SK-N-SH (cell line): ENCODE results near the gene TCEAL4. TPM values are rescaled to one million over a fixed set of nuclear protein-coding genes. Genes with fewer than 3 reads are reported as not detected.

ENCODE experiments used
- CTCF ChIA-PET: fragments of 300-600, 350-600 bp; formaldehyde crosslinking; extraction: SDS; loops from one replicate; lab custom pipeline; 2021; lab: Yijun Ruan, JAX
- POLR2A ChIA-PET: fragments of 350-600 bp; sonication (Branson Sonifier 250); formaldehyde crosslinking; extraction: SDS; loops from one replicate; lab custom pipeline; 2020; ENCODE audit warnings: antibody characterized with exemption, inconsistent platforms; lab: Yijun Ruan, JAX
- DNase-seq: peaks from one replicate; pipeline ENCODE4 v3.0.0; 2012
- H2AFZ ChIP-seq: fragments of 200-600 bp; sonication (generic); 2 replicates; pipeline ENCODE4 v1.8.1; 2016; ENCODE audit warnings: antibody characterized with exemption, mild to moderate bottlenecking, low read depth
- H3F3A ChIP-seq: fragments of 200-600 bp; sonication (generic); replicated peaks from 2 replicates; pipeline ENCODE3; 2016; ENCODE audit warnings: antibody characterized with exemption, mild to moderate bottlenecking; ENCODE audit not compliant: insufficient read depth
- H3K27ac ChIP-seq, 2 experiments: fragments of 200-500 bp in 1 of 2; fragments of 200-600 bp in 1 of 2; sonication (Bioruptor generic) in 1 of 2; sonication (generic), shearing (Covaris generic) in 1 of 2; 2 replicates each; pipeline versions ENCODE4 v1.5.1 to v1.6.1; 2014 to 2016; ENCODE audit warnings: low read depth in 2 of 2, inconsistent platforms in 1 of 2, low read length in 1 of 2, mild to moderate bottlenecking in 1 of 2, mixed read lengths in 1 of 2
- H3K27me3 ChIP-seq: fragments of 200-600 bp; sonication (generic), shearing (Covaris generic); 2 replicates; pipeline ENCODE4 v1.6.1; 2016; ENCODE audit warnings: mixed run types; ENCODE audit not compliant: insufficient read depth
- H3K36me3 ChIP-seq, 2 experiments: fragments of 200-500 bp in 1 of 2; fragments of 200-600 bp in 1 of 2; sonication (Bioruptor generic) in 1 of 2; sonication (generic) in 1 of 2; replicated peaks in 1 of 2; 2 replicates each; pipeline versions ENCODE3 to v1.5.1; 2014 to 2016; ENCODE audit warnings: low read length in 1 of 2, mild to moderate bottlenecking in 1 of 2; ENCODE audit not compliant: insufficient read depth in 2 of 2, control insufficient read depth in 1 of 2
- H3K4me1 ChIP-seq, 2 experiments: fragments of 200-500 bp in 1 of 2; fragments of 200-600 bp in 1 of 2; sonication (Bioruptor generic) in 1 of 2; sonication (generic), shearing (Covaris generic) in 1 of 2; 2 replicates each; pipeline versions ENCODE4 v1.5.1 to v1.6.1; 2014 to 2016; ENCODE audit warnings: low read depth in 1 of 2, low read length in 1 of 2, mixed run types in 1 of 2; ENCODE audit not compliant: insufficient read depth in 2 of 2, control insufficient read depth in 1 of 2
- H3K4me2 ChIP-seq: fragments of 200-600 bp; sonication (generic), shearing (Covaris generic); 2 replicates; pipeline ENCODE4 v1.6.1; 2017; ENCODE audit warnings: mixed run types
- H3K4me3 ChIP-seq, 2 experiments: fragments of 200-500 bp in 1 of 2; fragments of 200-600 bp in 1 of 2; sonication (Bioruptor generic) in 1 of 2; sonication (generic), shearing (Covaris generic) in 1 of 2; 2 replicates each; pipeline versions ENCODE4 v1.5.1 to v1.8.1; 2014 to 2016; ENCODE audit warnings: low read depth in 2 of 2, inconsistent platforms in 1 of 2, low read length in 1 of 2, mild to moderate bottlenecking in 1 of 2, mixed read lengths in 1 of 2, moderate library complexity in 1 of 2
- H3K79me2 ChIP-seq: fragments of 200-600 bp; sonication (generic); 2 replicates; pipeline ENCODE4 v1.8.1; 2017; ENCODE audit warnings: mild to moderate bottlenecking; ENCODE audit not compliant: insufficient read depth
- H3K9ac ChIP-seq: fragments of 200-600 bp; sonication (generic); 2 replicates; pipeline ENCODE4 v1.6.1; 2017; ENCODE audit warnings: mixed run types
- H3K9me2 ChIP-seq: fragments of 200-600 bp; sonication (generic); 2 replicates; pipeline ENCODE4 v1.6.1; 2017; ENCODE audit warnings: mixed run types
- H3K9me3 ChIP-seq: fragments of 200-600 bp; sonication (generic); 2 replicates; pipeline ENCODE4 v1.6.1; 2017; ENCODE audit warnings: mixed run types, mild to moderate bottlenecking, moderate library complexity
- H4K20me1 ChIP-seq: fragments of 200-600 bp; sonication (generic); 2 replicates; pipeline ENCODE4 v1.6.1; 2017; ENCODE audit warnings: mild to moderate bottlenecking, mixed run types; ENCODE audit not compliant: insufficient read depth
- CHD2 ChIP-seq: fragments of 150-350 bp; IDR thresholded peaks from 2 replicates; pipeline ENCODE4 v1.6.1; 2018; ENCODE audit warnings: low read length; ENCODE audit not compliant: partially characterized antibody
- CTCF ChIP-seq: fragments of 200-600 bp; sonication (generic); IDR thresholded peaks from 2 replicates; pipeline ENCODE4 v1.6.1; 2017; ENCODE audit warnings: antibody characterized with exemption, mild to moderate bottlenecking, moderate library complexity
- ELF1 ChIP-seq: IDR thresholded peaks from 2 replicates; pipeline ENCODE4 v1.4.0; 2012
- EP300 ChIP-seq, 2 experiments: IDR thresholded peaks; 2 replicates each; pipeline versions ENCODE4 v1.4.0 to v1.6.1; 2012; ENCODE audit warnings: borderline replicate concordance in 1 of 2, low read depth in 1 of 2, low read length in 1 of 2
- EZH2phosphoT487 ChIP-seq: fragments of 200-600 bp; sonication (generic); IDR thresholded peaks from 2 replicates; pipeline ENCODE4 v1.6.1; 2017; ENCODE audit warnings: low read depth, mixed run types, mild to moderate bottlenecking, antibody characterized with exemption, moderate library complexity, borderline replicate concordance
- FOSL2 ChIP-seq: IDR thresholded peaks from 2 replicates; pipeline ENCODE4 v1.4.0; 2012; ENCODE audit warnings: low read depth, mild to moderate bottlenecking, moderate library complexity, borderline replicate concordance
- FOXJ3 ChIP-seq: sonication (generic); formaldehyde crosslinking; IDR thresholded peaks from 2 replicates; pipeline ENCODE4 v1.5.1; 2020; ENCODE audit warnings: mild to moderate bottlenecking, missing genetic modification reagents
- GATA2 ChIP-seq: sonication (generic); formaldehyde crosslinking; IDR thresholded peaks from 2 replicates; pipeline ENCODE4 v1.5.0; 2020; ENCODE audit warnings: mild to moderate bottlenecking, missing genetic modification reagents
- JUND ChIP-seq: IDR thresholded peaks from 2 replicates; pipeline ENCODE4 v1.4.0; 2012
- MEF2A ChIP-seq: IDR thresholded peaks from 2 replicates; pipeline ENCODE4 v1.4.0; 2012; ENCODE audit warnings: low read depth, borderline replicate concordance
- MXI1 ChIP-seq: IDR thresholded peaks from 2 replicates; pipeline ENCODE4 v1.6.1; 2012; ENCODE audit warnings: mild to moderate bottlenecking, low read depth, low read length, improper control_type of control experiment
- NFIC ChIP-seq: IDR thresholded peaks from 2 replicates; pipeline ENCODE4 v1.4.0; 2012; ENCODE audit warnings: borderline replicate concordance
- POLR2AphosphoS5 ChIP-seq: IDR thresholded peaks from 2 replicates; pipeline ENCODE4 v1.6.1; 2012; ENCODE audit warnings: low read depth, low read length
- RAD21 ChIP-seq: IDR thresholded peaks from 2 replicates; pipeline ENCODE4 v1.6.1; 2012; ENCODE audit warnings: mild to moderate bottlenecking, low read length
- RCOR1 ChIP-seq: fragments of 150-350 bp; IDR thresholded peaks from 2 replicates; pipeline ENCODE4 v1.6.1; 2017; ENCODE audit warnings: antibody characterized with exemption, low read length
- RXRA ChIP-seq: IDR thresholded peaks from 2 replicates; pipeline ENCODE4 v1.4.0; 2012; ENCODE audit warnings: low read depth, mild to moderate bottlenecking, borderline replicate concordance
- SIN3A ChIP-seq: IDR thresholded peaks from 2 replicates; pipeline ENCODE4 v1.6.1; 2012; ENCODE audit warnings: low read depth, mild to moderate bottlenecking, low read length, moderate library complexity, borderline replicate concordance
- TEAD4 ChIP-seq: IDR thresholded peaks from 2 replicates; pipeline ENCODE4 v1.4.0; 2012; ENCODE audit warnings: mild to moderate bottlenecking, borderline replicate concordance; ENCODE audit not compliant: insufficient read depth
- USF1 ChIP-seq: IDR thresholded peaks from 2 replicates; pipeline ENCODE4 v1.4.0; 2012; ENCODE audit warnings: low read depth, borderline replicate concordance
- YY1 ChIP-seq: IDR thresholded peaks from 2 replicates; pipeline ENCODE4 v1.4.0; 2012; ENCODE audit warnings: low read depth, mild to moderate bottlenecking
- WGBS: methylation state at CpG from one replicate; pipeline ENCODE4 v1.1.6; 2017; ENCODE audit warnings: low lambda C conversion rate; 5-methylcytosine and 5-hydroxymethylcytosine counted together
- polyA plus RNA-seq, 3 experiments: library from polyadenylated mRNA; depleted of rRNA; stranded (reverse); fragments of >200 nt; gene quantifications; 2 replicates each; pipeline ENCODE4 v1.2.3, GENCODE V29; 2012
- TF ChIP-seq, protein P1 (sequence below): IDR thresholded peaks from 2 replicates; pipeline ENCODE4 v1.4.0; 2012; ENCODE audit warnings: low read depth, borderline replicate concordance
- TF ChIP-seq, protein P2 (sequence below): IDR thresholded peaks from 2 replicates; pipeline ENCODE4 v1.6.1; 2012; ENCODE audit warnings: mild to moderate bottlenecking, low read depth, low read length, moderate library complexity
- TF ChIP-seq, protein P3 (sequence below): IDR thresholded peaks from 2 replicates; pipeline ENCODE4; 2012

The TCEAL4 gene
- polyA plus RNA-seq, 1 of the 3 experiments (the other 2 are of a cell fraction) = 39.1 TPM

DNA sequence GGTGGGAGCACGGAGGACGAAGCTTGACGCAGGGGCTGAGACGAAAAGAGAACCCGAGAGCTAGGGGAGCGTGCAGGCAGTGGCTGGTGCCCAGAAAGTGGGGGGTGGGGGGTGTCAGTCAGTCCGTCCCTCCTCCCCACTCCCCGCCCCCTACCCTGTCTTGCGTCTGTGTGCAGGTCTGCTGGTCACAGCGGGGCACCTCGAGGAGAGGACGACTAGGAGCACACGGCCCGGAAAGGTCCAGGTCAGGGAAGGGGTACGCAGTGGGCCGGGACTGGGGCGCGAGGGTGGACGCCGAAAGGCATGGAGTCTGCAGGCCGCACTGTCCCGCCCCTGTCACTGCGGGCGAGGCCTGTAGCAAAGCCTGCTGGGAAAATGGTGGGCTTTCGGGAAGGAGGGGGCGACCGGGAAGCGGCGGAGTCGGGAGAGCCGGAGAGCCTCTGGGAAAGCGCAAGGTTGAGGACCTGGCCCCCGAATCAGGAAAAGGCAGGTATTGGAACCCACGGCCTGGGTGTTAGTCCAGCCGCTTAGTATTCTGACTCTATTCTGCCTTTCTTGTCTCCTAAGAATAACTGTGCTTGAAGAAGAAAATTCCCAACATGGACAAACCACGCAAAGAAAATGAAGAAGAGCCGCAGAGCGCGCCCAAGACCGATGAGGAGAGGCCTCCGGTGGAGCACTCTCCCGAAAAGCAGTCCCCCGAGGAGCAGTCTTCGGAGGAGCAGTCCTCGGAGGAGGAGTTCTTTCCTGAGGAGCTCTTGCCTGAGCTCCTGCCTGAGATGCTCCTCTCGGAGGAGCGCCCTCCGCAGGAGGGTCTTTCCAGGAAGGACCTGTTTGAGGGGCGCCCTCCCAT, 44.2 kb downstream of the TCEAL4 start:
- Histone ChIP-seq H3K9me2 (no peaks in the 10 kb centered on the region), H3K4me2 (peak overlapping the region; percentile 82), H3F3A (peaks cover 14% of the 10 kb centered on the region), H3K4me3 (peak overlapping the region; percentile 62 to 67), H4K20me1 (no peaks in the 10 kb centered on the region), H3K79me2 (peaks cover 6% of the 10 kb centered on the region; the same call in 1 of the 2 replicates), H3K27me3 (no peaks in the 10 kb centered on the region; the same call in 1 of the 2 replicates), H3K9me3 (no peaks in the 10 kb centered on the region), H3K27ac (peak overlapping the region; percentile 86 to 92), H3K36me3 (no peaks in the 10 kb centered on the region), H3K9ac (peak overlapping the region; percentile 79), H3K4me1 (peaks cover 3 to 4% of the 10 kb centered on the region in 2 experiments; a peak in 3 of 4 replicates), H2AFZ (peak overlapping the region; percentile 60)
- peak; percentile 70 for DNase-seq
- 6% methylated on average over 39 of the region's 49 CpGs for WGBS
- CTCF ChIA-PET = interaction anchor here (0.5 to 1.9 kb wide), 27 partner anchors 9 to 273 kb away, joined by 3 to 13 read pairs (median 3); partner anchors contain the start of genes MORF4L2, TCEAL3 and TCEAL9
- POLR2A ChIA-PET = interaction anchor here (0.5 to 1.9 kb wide), 4 partner anchors 9 to 57 kb away, joined by 3 to 7 read pairs (median 5); partner anchors contain the start of gene MORF4L2
- TF ChIP-seq POLR2AphosphoS5 = peak; percentile 21; the same call in 1 of the 2 replicates
- no peak for TF ChIP-seq FOSL2
- TF ChIP-seq NFIC = no peak
- TF ChIP-seq, protein P1, sequence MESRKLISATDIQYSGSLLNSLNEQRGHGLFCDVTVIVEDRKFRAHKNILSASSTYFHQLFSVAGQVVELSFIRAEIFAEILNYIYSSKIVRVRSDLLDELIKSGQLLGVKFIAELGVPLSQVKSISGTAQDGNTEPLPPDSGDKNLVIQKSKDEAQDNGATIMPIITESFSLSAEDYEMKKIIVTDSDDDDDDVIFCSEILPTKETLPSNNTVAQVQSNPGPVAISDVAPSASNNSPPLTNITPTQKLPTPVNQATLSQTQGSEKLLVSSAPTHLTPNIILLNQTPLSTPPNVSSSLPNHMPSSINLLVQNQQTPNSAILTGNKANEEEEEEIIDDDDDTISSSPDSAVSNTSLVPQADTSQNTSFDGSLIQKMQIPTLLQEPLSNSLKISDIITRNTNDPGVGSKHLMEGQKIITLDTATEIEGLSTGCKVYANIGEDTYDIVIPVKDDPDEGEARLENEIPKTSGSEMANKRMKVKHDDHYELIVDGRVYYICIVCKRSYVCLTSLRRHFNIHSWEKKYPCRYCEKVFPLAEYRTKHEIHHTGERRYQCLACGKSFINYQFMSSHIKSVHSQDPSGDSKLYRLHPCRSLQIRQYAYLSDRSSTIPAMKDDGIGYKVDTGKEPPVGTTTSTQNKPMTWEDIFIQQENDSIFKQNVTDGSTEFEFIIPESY = no peak
- TF ChIP-seq USF1 = no peak
- TF ChIP-seq JUND = no peak
- TF ChIP-seq EP300 (IDR thresholded peaks at IDR 0.05; ENCODE audit: borderline replicate concordance in 1 of 2, low read depth in 1 of 2, low read length in 1 of 2) = no peak
- TF ChIP-seq, protein P2, sequence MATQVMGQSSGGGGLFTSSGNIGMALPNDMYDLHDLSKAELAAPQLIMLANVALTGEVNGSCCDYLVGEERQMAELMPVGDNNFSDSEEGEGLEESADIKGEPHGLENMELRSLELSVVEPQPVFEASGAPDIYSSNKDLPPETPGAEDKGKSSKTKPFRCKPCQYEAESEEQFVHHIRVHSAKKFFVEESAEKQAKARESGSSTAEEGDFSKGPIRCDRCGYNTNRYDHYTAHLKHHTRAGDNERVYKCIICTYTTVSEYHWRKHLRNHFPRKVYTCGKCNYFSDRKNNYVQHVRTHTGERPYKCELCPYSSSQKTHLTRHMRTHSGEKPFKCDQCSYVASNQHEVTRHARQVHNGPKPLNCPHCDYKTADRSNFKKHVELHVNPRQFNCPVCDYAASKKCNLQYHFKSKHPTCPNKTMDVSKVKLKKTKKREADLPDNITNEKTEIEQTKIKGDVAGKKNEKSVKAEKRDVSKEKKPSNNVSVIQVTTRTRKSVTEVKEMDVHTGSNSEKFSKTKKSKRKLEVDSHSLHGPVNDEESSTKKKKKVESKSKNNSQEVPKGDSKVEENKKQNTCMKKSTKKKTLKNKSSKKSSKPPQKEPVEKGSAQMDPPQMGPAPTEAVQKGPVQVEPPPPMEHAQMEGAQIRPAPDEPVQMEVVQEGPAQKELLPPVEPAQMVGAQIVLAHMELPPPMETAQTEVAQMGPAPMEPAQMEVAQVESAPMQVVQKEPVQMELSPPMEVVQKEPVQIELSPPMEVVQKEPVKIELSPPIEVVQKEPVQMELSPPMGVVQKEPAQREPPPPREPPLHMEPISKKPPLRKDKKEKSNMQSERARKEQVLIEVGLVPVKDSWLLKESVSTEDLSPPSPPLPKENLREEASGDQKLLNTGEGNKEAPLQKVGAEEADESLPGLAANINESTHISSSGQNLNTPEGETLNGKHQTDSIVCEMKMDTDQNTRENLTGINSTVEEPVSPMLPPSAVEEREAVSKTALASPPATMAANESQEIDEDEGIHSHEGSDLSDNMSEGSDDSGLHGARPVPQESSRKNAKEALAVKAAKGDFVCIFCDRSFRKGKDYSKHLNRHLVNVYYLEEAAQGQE = no peak; the same call in 1 of the 2 replicates
- TF ChIP-seq RCOR1 = no peak
- TF ChIP-seq MXI1 = peak; percentile 85
- TF ChIP-seq TEAD4 = no peak
- TF ChIP-seq RAD21 = peak; percentile 47
- TF ChIP-seq EZH2phosphoT487 = no peak
- TF ChIP-seq CHD2 = peak; percentile 2
- TF ChIP-seq GATA2 (CRISPR knock-in tag) = 0 out of 2 replicates have a peak, but pooled peaks have one; percentile 6
- TF ChIP-seq RXRA = no peak
- TF ChIP-seq SIN3A = no peak
- no peak for TF ChIP-seq FOXJ3
- peak; percentile 65 for TF ChIP-seq CTCF
- TF ChIP-seq, protein P3, sequence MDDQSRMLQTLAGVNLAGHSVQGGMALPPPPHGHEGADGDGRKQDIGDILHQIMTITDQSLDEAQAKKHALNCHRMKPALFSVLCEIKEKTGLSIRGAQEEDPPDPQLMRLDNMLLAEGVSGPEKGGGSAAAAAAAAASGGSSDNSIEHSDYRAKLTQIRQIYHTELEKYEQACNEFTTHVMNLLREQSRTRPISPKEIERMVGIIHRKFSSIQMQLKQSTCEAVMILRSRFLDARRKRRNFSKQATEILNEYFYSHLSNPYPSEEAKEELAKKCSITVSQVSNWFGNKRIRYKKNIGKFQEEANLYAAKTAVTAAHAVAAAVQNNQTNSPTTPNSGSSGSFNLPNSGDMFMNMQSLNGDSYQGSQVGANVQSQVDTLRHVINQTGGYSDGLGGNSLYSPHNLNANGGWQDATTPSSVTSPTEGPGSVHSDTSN = peak; percentile 28; the same call in 1 of the 2 replicates
- no peak for TF ChIP-seq ELF1
- no peak for TF ChIP-seq MEF2A
- no peak for TF ChIP-seq YY1
